Gastroesophageal sphincter (tissue), 3 donors: Measurements from ENCODE around the gene FBXO11.

ENCODE experiments used
- POLR2A ChIP-seq, 2 donors: fragments of 450-650 bp; IDR thresholded peaks; one replicate each; pipeline ENCODE4 v1.6.1; 2017; ENCODE audit warnings: antibody characterized with exemption in 2 of 2, mild to moderate bottlenecking in 2 of 2, moderate library complexity in 1 of 2
- TF ChIP-seq, protein P1 (sequence below), 4 experiments: fragments of 200-600 bp in 2 of 4; fragments of 450-650 bp in 2 of 4; sonication (generic) in 1 of 4; IDR thresholded peaks; one replicate each; pipeline ENCODE4 v1.5.1; 2017 to 2019; ENCODE audit warnings: antibody characterized with exemption in 4 of 4, mild to moderate bottlenecking in 2 of 4, moderate library complexity in 2 of 4

DNA sequence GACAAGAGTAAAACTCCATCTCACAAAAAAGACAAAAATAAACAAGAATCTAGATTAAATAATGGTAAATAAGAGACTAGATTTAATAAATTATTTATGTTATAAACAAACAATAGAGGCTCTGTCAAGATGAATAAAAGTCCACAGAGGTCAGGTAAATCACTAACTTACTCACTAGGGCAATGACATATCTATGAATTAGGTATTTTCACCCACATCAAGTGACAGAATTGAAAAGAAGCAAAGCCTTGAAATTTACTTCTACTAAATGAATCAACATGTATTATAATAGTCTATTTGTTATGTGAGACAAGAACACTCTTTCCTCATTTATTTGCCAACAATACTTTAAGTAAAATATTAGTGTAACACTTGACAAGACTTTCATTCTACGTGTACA is 41.7 kb downstream of the FBXO11 start:
- TF ChIP-seq, protein P1, sequence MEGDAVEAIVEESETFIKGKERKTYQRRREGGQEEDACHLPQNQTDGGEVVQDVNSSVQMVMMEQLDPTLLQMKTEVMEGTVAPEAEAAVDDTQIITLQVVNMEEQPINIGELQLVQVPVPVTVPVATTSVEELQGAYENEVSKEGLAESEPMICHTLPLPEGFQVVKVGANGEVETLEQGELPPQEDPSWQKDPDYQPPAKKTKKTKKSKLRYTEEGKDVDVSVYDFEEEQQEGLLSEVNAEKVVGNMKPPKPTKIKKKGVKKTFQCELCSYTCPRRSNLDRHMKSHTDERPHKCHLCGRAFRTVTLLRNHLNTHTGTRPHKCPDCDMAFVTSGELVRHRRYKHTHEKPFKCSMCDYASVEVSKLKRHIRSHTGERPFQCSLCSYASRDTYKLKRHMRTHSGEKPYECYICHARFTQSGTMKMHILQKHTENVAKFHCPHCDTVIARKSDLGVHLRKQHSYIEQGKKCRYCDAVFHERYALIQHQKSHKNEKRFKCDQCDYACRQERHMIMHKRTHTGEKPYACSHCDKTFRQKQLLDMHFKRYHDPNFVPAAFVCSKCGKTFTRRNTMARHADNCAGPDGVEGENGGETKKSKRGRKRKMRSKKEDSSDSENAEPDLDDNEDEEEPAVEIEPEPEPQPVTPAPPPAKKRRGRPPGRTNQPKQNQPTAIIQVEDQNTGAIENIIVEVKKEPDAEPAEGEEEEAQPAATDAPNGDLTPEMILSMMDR (IDR thresholded peaks at IDR 0.05): no peak
- no peak for TF ChIP-seq POLR2A (IDR thresholded peaks at IDR 0.05)
